H1 (cell line): Measurements from ENCODE around the gene EIF4A3. TPM values are rescaled to one million over a fixed set of nuclear protein-coding genes. Genes with fewer than 3 reads are reported as not detected.

Source experiments
- CREB1 ChIP-seq: IDR thresholded peaks from 2 replicates; pipeline ENCODE4 v1.6.1; 2012; ENCODE audit warnings: inconsistent platforms
- JUN ChIP-seq: IDR thresholded peaks from 2 replicates; pipeline ENCODE4 v1.6.1; 2011; ENCODE audit warnings: low read depth, mild to moderate bottlenecking, improper control_type of control experiment, low read length
- POLR2AphosphoS5 ChIP-seq: IDR thresholded peaks from 2 replicates; pipeline ENCODE4 v1.6.1; 2011; ENCODE audit warnings: low read depth, low read length
- SIN3A ChIP-seq, 2 experiments: IDR thresholded peaks in 1 of 2; conservative IDR thresholded peaks in 1 of 2; 2 replicates each; pipeline ENCODE4 v1.6.1; 2011 to 2012; ENCODE audit warnings: low read length in 2 of 2, improper control_type of control experiment in 1 of 2, low read depth in 1 of 2, mild to moderate bottlenecking in 1 of 2
- TAF1 ChIP-seq: IDR thresholded peaks from 2 replicates; pipeline ENCODE4 v1.6.1; 2011; ENCODE audit warnings: mild to moderate bottlenecking, low read depth, low read length
- TBP ChIP-seq: IDR thresholded peaks from 2 replicates; pipeline ENCODE4 v1.6.1; 2011; ENCODE audit warnings: low read depth, low read length, improper control_type of control experiment
- YY1 ChIP-seq: IDR thresholded peaks from 2 replicates; pipeline ENCODE4 v1.6.1; 2011; ENCODE audit warnings: low read depth, mild to moderate bottlenecking, low read length
- polyA plus RNA-seq, 7 experiments: library from polyadenylated mRNA; depleted of rRNA in 3 of 7; stranded (reverse) in 5 of 7; unstranded in 2 of 7; fragments of >200 nt in 5 of 7; fragments of 200-250 nt in 2 of 7; gene quantifications; 1 replicate in 5 of 7; 2 replicates in 1 of 7; 4 replicates in 1 of 7; pipeline versions ENCODE4 v1.2.1 to v1.2.3, GENCODE V29; 2011 to 2013; ENCODE audit warnings: missing spikeins in 2 of 7, mixed read lengths in 2 of 7
- total RNA-seq: library from RNA; stranded (reverse); fragmentation: NEBNext Ultra II Directional; extraction: Animal tissue kit (Norgen Biotek cat#: 25700); gene quantifications from 2 replicates; pipeline ENCODE4 v1.2.1, GENCODE V29; 2021
- TF ChIP-seq, protein P1 (sequence below): fragments of 300-600 bp; sonication (generic); IDR thresholded peaks from 2 replicates; pipeline ENCODE4 v1.7.1; 2012; ENCODE audit warnings: low read length, moderate library complexity, mild to moderate bottlenecking, inconsistent platforms; ENCODE audit not compliant: insufficient replicate concordance

EIF4A3 gene
- total and polyA plus RNA-seq, 2 of the 8 experiments (the other 6 are each of a cell fraction or from before 2014, with no cell fraction given), result 142 to 146 TPM

DNA sequence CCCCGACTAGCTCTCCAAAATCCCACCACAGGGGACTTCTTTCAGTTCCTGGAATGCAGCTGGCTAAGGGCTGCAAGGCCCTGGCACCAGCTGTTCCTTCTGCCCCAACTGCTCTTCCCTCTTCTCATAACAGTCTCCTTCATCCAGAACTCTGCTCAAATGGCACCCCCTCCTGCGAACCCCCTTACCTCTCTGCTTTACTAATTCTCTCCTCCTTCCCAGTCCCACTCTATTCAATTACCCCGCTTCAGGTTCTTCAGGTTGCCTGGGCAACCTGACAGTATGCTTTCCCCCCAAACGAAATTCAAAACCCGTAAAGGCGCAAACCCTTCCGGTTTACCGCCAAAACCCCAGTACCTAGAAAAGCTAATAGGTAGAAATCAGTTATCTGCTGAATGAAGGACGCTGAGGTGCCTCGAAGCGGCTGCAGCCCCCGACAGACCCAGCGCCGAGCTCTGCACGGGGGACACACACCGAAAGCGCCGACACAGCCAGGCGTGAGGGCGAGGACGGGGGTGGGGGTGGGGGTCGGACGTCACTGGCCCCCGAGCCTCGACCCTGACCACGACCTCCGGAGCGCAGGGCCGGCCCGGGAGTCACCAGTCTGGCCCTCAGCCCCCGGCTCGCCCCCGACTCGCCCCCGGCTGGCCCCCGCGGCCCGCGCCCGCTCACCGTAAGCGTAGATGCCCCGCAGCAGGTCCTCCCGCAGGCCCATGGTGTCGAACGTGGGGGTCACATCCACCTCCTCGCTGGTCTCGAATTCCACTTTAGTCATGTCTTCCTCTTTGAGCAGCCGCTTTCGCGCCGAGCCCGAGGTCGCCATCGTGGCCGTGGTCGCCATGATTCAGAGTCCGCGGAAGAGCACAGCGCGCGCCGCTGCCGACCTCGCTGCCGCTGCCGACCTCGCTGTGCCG is 550 bp downstream of the EIF4A3 start (continued):
- TF ChIP-seq, protein P1, sequence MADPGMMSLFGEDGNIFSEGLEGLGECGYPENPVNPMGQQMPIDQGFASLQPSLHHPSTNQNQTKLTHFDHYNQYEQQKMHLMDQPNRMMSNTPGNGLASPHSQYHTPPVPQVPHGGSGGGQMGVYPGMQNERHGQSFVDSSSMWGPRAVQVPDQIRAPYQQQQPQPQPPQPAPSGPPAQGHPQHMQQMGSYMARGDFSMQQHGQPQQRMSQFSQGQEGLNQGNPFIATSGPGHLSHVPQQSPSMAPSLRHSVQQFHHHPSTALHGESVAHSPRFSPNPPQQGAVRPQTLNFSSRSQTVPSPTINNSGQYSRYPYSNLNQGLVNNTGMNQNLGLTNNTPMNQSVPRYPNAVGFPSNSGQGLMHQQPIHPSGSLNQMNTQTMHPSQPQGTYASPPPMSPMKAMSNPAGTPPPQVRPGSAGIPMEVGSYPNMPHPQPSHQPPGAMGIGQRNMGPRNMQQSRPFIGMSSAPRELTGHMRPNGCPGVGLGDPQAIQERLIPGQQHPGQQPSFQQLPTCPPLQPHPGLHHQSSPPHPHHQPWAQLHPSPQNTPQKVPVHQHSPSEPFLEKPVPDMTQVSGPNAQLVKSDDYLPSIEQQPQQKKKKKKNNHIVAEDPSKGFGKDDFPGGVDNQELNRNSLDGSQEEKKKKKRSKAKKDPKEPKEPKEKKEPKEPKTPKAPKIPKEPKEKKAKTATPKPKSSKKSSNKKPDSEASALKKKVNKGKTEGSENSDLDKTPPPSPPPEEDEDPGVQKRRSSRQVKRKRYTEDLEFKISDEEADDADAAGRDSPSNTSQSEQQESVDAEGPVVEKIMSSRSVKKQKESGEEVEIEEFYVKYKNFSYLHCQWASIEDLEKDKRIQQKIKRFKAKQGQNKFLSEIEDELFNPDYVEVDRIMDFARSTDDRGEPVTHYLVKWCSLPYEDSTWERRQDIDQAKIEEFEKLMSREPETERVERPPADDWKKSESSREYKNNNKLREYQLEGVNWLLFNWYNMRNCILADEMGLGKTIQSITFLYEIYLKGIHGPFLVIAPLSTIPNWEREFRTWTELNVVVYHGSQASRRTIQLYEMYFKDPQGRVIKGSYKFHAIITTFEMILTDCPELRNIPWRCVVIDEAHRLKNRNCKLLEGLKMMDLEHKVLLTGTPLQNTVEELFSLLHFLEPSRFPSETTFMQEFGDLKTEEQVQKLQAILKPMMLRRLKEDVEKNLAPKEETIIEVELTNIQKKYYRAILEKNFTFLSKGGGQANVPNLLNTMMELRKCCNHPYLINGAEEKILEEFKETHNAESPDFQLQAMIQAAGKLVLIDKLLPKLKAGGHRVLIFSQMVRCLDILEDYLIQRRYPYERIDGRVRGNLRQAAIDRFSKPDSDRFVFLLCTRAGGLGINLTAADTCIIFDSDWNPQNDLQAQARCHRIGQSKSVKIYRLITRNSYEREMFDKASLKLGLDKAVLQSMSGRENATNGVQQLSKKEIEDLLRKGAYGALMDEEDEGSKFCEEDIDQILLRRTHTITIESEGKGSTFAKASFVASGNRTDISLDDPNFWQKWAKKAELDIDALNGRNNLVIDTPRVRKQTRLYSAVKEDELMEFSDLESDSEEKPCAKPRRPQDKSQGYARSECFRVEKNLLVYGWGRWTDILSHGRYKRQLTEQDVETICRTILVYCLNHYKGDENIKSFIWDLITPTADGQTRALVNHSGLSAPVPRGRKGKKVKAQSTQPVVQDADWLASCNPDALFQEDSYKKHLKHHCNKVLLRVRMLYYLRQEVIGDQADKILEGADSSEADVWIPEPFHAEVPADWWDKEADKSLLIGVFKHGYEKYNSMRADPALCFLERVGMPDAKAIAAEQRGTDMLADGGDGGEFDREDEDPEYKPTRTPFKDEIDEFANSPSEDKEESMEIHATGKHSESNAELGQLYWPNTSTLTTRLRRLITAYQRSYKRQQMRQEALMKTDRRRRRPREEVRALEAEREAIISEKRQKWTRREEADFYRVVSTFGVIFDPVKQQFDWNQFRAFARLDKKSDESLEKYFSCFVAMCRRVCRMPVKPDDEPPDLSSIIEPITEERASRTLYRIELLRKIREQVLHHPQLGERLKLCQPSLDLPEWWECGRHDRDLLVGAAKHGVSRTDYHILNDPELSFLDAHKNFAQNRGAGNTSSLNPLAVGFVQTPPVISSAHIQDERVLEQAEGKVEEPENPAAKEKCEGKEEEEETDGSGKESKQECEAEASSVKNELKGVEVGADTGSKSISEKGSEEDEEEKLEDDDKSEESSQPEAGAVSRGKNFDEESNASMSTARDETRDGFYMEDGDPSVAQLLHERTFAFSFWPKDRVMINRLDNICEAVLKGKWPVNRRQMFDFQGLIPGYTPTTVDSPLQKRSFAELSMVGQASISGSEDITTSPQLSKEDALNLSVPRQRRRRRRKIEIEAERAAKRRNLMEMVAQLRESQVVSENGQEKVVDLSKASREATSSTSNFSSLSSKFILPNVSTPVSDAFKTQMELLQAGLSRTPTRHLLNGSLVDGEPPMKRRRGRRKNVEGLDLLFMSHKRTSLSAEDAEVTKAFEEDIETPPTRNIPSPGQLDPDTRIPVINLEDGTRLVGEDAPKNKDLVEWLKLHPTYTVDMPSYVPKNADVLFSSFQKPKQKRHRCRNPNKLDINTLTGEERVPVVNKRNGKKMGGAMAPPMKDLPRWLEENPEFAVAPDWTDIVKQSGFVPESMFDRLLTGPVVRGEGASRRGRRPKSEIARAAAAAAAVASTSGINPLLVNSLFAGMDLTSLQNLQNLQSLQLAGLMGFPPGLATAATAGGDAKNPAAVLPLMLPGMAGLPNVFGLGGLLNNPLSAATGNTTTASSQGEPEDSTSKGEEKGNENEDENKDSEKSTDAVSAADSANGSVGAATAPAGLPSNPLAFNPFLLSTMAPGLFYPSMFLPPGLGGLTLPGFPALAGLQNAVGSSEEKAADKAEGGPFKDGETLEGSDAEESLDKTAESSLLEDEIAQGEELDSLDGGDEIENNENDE, result no peak
- TF ChIP-seq TBP (no peak; the same call in 1 of the 2 replicates), YY1 (peak; percentile 60; the same call in 1 of the 2 replicates), SIN3A (conservative IDR thresholded peaks at IDR 0.05 in 1 of 2, IDR thresholded peaks at IDR 0.05 in 1 of 2; ENCODE audit: low read depth in 1 of 2, low read length in 2 of 2) (peak; percentile 80 to 87; a peak in 3 of 4 replicates), POLR2AphosphoS5 (no peak), JUN (no peak), TAF1 (peak; percentile 9; the same call in 1 of the 2 replicates), CREB1 (no peak)
- TF ChIP-seq, all 59 proteins: peak for 9
